Rectal smooth muscle tissue (tissue), 1 donor: Measurements from ENCODE around the gene SLC24A4.

ENCODE experiments used
- H3K27ac ChIP-seq: one replicate; pipeline ENCODE4 v1.7.0; 2013; ENCODE audit warnings: low read depth, low read length, inconsistent platforms
- H3K27me3 ChIP-seq: one replicate; pipeline ENCODE4 v1.7.0; 2013; ENCODE audit warnings: low read length; ENCODE audit not compliant: control insufficient read depth, insufficient read depth
- H3K36me3 ChIP-seq: one replicate; pipeline ENCODE4 v1.7.0; 2013; ENCODE audit warnings: low read length; ENCODE audit not compliant: control insufficient read depth, insufficient read depth
- H3K4me1 ChIP-seq: one replicate; pipeline ENCODE4 v1.7.0; 2013; ENCODE audit warnings: low read length; ENCODE audit not compliant: control insufficient read depth, insufficient read depth
- H3K4me3 ChIP-seq: one replicate; pipeline ENCODE4 v1.7.0; 2013; ENCODE audit warnings: low read length
- H3K9ac ChIP-seq: one replicate; pipeline ENCODE4 v1.7.0; 2013; ENCODE audit warnings: low read length

SLC24A4 gene

DNA sequence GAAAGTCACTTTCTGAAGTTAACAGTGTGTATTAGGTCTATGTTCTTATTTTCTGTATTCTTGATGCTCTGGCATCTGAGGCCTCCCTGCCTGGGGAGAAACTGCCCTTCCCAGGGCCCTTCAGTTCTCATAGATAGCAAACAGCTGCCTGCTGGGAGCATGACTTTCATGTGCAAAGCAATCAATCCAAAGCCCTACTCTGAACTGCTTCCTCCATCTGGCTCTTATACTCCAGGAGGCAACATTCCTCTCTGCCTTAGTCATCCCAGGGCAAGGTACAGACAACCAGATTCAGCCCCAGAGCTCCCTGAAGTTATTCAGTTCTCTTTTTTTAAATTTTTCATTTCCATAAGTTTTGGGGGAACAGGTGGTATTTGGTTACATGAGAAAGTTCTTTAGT is 149.0 kb downstream of the SLC24A4 start:
- no peak overlapping the region for H3K27ac ChIP-seq
- no peak overlapping the region for H3K4me3 ChIP-seq
- H3K4me1 ChIP-seq = no peaks in the 10 kb centered on the region
- no peak overlapping the region for H3K9ac ChIP-seq
- H3K27me3 ChIP-seq = no peaks in the 10 kb centered on the region
- H3K36me3 ChIP-seq = no peaks in the 10 kb centered on the region

DNA sequence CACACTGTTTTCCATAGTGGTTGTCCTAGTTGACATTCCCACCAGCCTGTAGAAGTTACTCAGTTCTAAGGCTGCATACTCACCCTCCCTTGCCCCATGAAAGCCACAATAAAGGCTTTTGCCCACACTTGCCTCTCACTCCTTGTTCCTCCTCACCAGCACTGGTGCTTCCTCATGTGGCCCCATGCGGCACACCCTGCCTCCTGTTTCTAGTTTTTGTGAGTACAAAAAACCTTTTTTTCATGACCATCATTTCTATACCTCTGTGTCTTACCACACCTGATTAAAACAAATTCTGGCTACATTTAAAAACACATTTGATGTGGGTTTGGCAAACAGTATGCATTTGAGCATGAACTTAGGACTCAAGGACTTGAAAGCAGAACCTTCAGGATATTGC is 149.9 kb downstream of the SLC24A4 start:
- Histone ChIP-seq H3K4me3 (no peak overlapping the region), H3K36me3 (no peaks in the 10 kb centered on the region), H3K27ac (no peak overlapping the region), H3K4me1 (no peaks in the 10 kb centered on the region), H3K27me3 (no peaks in the 10 kb centered on the region), H3K9ac (no peak overlapping the region)

DNA sequence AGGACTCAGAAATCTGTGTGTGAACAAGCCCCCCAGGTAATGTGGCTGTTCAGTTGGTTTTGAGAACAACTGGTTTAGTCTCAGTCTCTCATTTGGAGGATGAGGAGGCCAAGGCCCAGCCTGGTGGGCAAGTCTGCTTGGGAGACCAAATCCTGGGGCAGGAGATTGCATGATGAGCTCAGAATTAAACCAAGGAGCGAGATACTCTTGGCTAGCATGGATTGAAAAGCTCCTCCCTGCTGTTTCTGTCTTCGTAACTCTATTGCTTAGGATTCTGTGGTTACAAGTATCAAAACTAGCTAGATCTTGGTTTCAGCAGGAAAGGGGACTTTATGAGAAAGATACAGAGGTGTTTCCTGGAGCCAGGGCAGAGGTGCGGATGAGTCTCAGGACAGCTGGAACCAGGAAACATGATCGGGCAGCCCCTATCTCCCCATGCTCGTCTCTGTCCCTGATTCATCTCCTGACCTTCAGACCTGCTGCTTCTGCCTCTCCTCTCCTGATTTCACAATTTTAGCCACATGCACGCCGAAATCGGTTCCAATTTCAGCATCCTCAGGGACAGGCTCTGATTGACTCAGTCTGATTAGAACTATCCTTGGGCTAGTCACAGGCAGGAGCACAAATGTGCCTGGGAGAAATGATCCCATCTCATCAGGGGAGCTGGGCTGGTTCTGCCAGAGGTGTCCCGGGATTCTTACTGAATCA is 150.4 kb downstream of the SLC24A4 start:
- H3K4me1 ChIP-seq = no peaks in the 10 kb centered on the region
- H3K9ac ChIP-seq = no peak overlapping the region
- H3K27me3 ChIP-seq = no peaks in the 10 kb centered on the region
- no peaks in the 10 kb centered on the region for H3K36me3 ChIP-seq
- no peak overlapping the region for H3K27ac ChIP-seq
- H3K4me3 ChIP-seq = no peak overlapping the region

DNA sequence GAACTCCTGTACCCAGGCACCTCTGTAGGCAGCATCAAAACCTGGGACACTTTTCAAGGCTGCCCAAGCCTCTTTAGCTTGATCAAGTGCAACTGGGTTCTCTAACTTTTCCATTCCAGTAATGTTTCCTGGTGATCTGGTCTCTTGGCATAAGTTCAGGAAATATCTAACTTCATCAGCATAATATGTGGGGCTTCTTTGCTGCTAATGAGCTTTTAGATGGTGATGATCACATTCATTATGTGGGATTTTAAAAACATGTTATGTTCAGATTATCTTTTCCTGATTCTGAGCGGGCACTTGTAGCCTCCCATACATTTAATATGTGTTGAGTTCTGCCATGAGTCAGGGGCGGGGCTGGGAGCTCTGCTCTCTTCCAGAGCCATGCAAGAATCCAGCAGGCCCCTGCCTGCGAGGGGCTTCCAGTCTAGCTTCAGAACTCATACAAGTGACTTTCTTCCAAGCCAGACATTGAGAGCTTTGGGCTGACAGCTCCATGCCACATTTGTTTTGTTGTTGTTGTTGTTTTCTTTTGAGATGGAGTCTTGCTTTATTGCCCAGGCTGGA is 151.1 kb downstream of the SLC24A4 start:
- Histone ChIP-seq H3K4me3 (no peak overlapping the region), H3K27me3 (no peaks in the 10 kb centered on the region), H3K27ac (no peak overlapping the region), H3K9ac (no peak overlapping the region), H3K36me3 (no peaks in the 10 kb centered on the region), H3K4me1 (no peaks in the 10 kb centered on the region)

GRCh38 chr14:92475037-92475436 is 152.1 kb downstream of the SLC24A4 start:
- Histone ChIP-seq H3K27me3 (no peaks in the 10 kb centered on the region), H3K27ac (no peak overlapping the region), H3K4me1 (no peaks in the 10 kb centered on the region), H3K36me3 (no peaks in the 10 kb centered on the region), H3K4me3 (no peak overlapping the region), H3K9ac (no peak overlapping the region)

DNA sequence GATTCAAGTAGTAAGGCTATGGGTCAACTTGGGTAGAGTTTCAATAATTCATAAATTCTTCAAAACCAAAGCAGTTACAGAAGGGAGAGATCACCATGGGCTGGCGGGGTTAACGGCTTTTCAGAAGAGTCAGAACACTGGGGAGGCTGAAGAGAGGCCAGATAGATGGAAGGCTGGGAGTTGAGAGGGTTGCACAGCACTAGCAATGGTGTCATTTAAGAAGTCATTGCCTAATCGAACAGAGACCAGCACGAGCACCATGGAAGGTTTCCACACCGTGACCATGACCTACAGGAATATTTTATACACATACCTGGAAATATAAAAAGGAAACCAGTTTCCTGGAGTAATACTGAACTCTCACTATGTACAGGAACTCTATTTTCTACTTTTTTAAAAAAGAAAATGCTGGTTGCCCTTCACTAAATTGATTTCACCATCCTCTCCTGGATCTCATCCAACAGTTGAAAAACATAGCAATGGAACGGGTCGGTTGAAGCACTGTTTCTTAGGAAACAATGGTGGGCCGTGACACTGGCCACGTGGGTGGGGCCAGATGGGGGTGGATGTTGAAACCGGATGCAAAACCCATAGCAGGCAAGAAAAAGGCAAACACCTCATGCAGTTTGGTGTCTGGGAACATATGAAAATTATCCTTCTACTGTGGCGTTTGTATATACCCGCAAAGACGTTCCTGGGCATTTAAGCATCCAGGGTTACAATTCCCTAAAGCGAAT is 152.7 kb downstream of the SLC24A4 start:
- no peaks in the 10 kb centered on the region for H3K4me1 ChIP-seq
- no peak overlapping the region for H3K27ac ChIP-seq
- no peaks in the 10 kb centered on the region for H3K27me3 ChIP-seq
- H3K4me3 ChIP-seq = no peak overlapping the region
- H3K9ac ChIP-seq = no peak overlapping the region
- H3K36me3 ChIP-seq = no peaks in the 10 kb centered on the region

GRCh38 chr14:92480856-92481255 is 157.9 kb downstream of the SLC24A4 start:
- Histone ChIP-seq H3K4me1 (no peaks in the 10 kb centered on the region), H3K4me3 (no peak overlapping the region), H3K9ac (no peak overlapping the region), H3K27me3 (no peaks in the 10 kb centered on the region), H3K36me3 (no peaks in the 10 kb centered on the region), H3K27ac (no peak overlapping the region)

GRCh38 chr14:92481386-92481785 is 158.4 kb downstream of the SLC24A4 start:
- no peaks in the 10 kb centered on the region for H3K4me1 ChIP-seq
- H3K9ac ChIP-seq = no peak overlapping the region
- no peak overlapping the region for H3K4me3 ChIP-seq
- no peaks in the 10 kb centered on the region for H3K27me3 ChIP-seq
- H3K27ac ChIP-seq = no peak overlapping the region
- H3K36me3 ChIP-seq = no peaks in the 10 kb centered on the region

GRCh38 chr14:92481811-92482555 is 159.0 kb downstream of the SLC24A4 start:
- no peak overlapping the region for H3K4me3 ChIP-seq
- H3K4me1 ChIP-seq = no peaks in the 10 kb centered on the region
- H3K36me3 ChIP-seq = no peaks in the 10 kb centered on the region
- H3K27me3 ChIP-seq = no peaks in the 10 kb centered on the region
- no peak overlapping the region for H3K9ac ChIP-seq
- no peak overlapping the region for H3K27ac ChIP-seq

- no peak overlapping the region for H3K4me3 ChIP-seq
- H3K36me3 ChIP-seq = no peaks in the 10 kb centered on the region
- H3K27ac ChIP-seq = no peak overlapping the region
- no peaks in the 10 kb centered on the region for H3K4me1 ChIP-seq
- H3K9ac ChIP-seq = no peak overlapping the region
- no peaks in the 10 kb centered on the region for H3K27me3 ChIP-seq
Measured at GRCh38 chr14:92482621-92483319, 159.8 kb downstream of the SLC24A4 start.

DNA sequence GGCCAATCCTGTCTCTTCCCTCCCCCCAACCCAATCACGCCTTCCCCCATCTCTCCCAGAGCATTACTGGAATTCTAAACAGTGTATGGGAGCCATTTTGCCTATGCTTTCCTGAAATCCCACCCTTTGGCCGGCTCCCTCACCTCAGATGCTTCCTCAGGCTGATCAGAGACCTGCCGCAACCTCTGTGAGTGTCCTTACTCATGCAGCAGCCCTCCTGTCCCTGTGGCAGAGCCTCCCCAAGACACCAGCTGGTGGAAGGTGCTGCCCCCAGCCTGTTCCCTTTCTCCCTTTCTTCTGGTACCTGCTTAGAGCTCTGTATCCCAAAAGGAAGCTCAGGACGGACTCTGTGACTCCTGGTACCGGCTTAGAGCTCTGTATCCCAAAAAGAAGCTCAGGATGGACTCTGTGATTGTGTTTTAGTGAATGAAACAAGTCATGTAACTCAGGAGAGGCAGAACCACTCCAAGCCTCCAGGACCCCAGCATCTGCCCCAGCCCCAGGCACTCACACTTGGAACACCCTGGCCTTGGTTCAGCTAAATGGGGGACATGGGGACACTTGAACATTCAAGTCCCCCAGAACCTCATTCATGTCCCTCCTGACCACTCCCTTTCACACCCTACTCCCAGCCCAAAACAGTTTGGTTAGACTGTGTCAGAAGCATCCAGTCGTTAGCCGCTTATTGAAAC is 161.3 kb downstream of the SLC24A4 start:
- no peak overlapping the region for H3K4me3 ChIP-seq
- no peaks in the 10 kb centered on the region for H3K4me1 ChIP-seq
- H3K27ac ChIP-seq = no peak overlapping the region
- no peaks in the 10 kb centered on the region for H3K27me3 ChIP-seq
- no peaks in the 10 kb centered on the region for H3K36me3 ChIP-seq
- H3K9ac ChIP-seq = no peak overlapping the region
